ENCODE measurements around the gene KCNH3. TPM values are rescaled to one million over a fixed set of nuclear protein-coding genes. Genes with fewer than 3 reads are reported as not detected.

The KCNH3 gene
- total and polyA plus RNA-seq, 8 donors: 0.25 to 0.61 (median 0.49) TPM; not detected in 4

DNA sequence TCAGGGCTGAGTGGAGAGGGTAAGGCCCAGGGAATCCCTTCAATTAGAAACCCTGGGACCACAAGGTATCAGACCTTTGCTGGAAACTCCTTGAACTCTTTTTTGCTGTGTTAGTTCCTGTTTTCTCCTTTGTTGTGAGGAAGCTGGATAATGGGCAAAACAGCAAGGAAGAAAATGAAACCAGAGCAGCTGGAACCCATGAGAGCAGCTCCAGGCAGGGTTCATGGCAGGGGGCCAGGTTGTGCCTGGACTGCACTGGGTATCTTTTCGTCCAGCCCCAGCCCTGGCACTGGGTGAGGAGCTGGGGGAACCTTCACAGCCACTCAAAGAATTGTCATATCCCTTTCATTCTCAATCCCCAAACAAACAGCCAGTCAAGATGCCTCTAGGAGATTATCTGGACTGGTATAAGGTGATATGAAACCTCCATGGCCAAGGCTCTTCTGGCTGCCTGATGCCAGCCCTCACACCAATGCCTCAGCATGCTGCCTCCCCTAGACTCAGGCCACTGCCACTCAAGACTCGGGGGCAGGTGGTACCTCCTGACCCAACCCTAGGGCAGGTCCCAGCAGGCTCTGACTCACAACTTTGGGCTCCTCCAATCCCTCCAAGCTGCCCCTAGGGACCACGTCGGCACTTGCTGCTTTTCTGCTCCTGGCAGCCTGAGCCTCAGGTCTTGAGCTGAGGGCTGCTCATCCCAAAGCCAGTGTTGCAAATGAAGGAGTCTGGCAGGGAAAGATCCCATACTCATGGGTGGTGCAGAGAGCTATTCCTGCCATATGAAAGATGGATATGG lies 50.1 kb downstream of the KCNH3 start:
- WGBS, 5 donors: 72 to 79% (median 75%) methylated on average over 3 to 4 of the region's 4 CpGs

DNA sequence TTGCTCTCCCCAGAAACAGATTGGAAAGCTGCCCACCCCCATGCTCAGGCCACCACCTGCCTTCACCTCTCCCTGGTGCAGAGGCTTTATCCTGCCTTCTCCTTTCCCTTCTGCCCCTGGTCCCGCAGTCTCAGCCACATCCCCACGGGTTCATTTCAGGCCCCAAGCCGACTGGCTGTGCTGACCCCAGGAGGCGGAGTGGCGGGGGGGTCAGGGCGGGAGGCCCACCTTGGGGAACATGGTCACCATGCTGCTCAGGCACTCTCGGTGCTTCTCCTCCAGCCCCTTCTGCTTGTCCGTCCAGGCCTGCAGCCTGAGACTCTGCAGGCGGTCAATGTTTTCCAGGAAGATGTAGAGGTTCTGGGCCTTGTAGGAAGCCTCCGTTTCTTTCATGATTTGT lies 59.7 kb downstream of the KCNH3 start:
- Histone ChIP-seq H3K27me3 (no peaks in the 10 kb centered on the region), H3K27ac (no peak overlapping the region), H3K9me3 (no peaks in the 10 kb centered on the region), H3K4me3 (no peak overlapping the region), H3K4me1 (no peaks in the 10 kb centered on the region), H3K36me3 (peaks cover 0 to 15% (median 2%) of the 10 kb centered on the region in 4 donors)
- intact Hi-C loops (cut with DNase I; ENCODE audit: low total_unique reads): no loop called here
- WGBS, 5 donors: 83 to 88% (median 84%) methylated on average over 9 to 10 of the region's 10 CpGs
- TF ChIP-seq POLR2AphosphoS5 (IDR thresholded peaks at IDR 0.05): no peak
- TF ChIP-seq, protein P1, sequence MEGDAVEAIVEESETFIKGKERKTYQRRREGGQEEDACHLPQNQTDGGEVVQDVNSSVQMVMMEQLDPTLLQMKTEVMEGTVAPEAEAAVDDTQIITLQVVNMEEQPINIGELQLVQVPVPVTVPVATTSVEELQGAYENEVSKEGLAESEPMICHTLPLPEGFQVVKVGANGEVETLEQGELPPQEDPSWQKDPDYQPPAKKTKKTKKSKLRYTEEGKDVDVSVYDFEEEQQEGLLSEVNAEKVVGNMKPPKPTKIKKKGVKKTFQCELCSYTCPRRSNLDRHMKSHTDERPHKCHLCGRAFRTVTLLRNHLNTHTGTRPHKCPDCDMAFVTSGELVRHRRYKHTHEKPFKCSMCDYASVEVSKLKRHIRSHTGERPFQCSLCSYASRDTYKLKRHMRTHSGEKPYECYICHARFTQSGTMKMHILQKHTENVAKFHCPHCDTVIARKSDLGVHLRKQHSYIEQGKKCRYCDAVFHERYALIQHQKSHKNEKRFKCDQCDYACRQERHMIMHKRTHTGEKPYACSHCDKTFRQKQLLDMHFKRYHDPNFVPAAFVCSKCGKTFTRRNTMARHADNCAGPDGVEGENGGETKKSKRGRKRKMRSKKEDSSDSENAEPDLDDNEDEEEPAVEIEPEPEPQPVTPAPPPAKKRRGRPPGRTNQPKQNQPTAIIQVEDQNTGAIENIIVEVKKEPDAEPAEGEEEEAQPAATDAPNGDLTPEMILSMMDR (IDR thresholded peaks at IDR 0.05): no peak
- TF ChIP-seq EP300 (IDR thresholded peaks at IDR 0.05): no peak
- TF ChIP-seq POLR2A (IDR thresholded peaks at IDR 0.05): no peak
- DNase-seq: no peak

More for the DNA sequence above, 50.1 kb downstream of the KCNH3 start:
- intact Hi-C loops (cut with DNase I; ENCODE audit: low total_unique reads): no loop called here
- H3K27me3 ChIP-seq: no peaks in the 10 kb centered on the region
- no peak overlapping the region for H3K27ac ChIP-seq
- H3K36me3 ChIP-seq: peaks cover 0 to 20% (median 11%) of the 10 kb centered on the region in 4 donors
- peaks cover 0 to 7% (median 3%) of the 10 kb centered on the region in 4 donors for H3K4me1 ChIP-seq
- no peak for DNase-seq
- H3K4me3 ChIP-seq: no peak overlapping the region
- TF ChIP-seq, protein P1 (IDR thresholded peaks at IDR 0.05): no peak
- TF ChIP-seq POLR2AphosphoS5 (IDR thresholded peaks at IDR 0.05) (no peak), EP300 (IDR thresholded peaks at IDR 0.05) (no peak), POLR2A (IDR thresholded peaks at IDR 0.05) (no peak)
- H3K9me3 ChIP-seq: no peaks in the 10 kb centered on the region

- TF ChIP-seq POLR2AphosphoS5 (IDR thresholded peaks at IDR 0.05) (no peak), EP300 (IDR thresholded peaks at IDR 0.05) (no peak), POLR2A (IDR thresholded peaks at IDR 0.05) (no peak)
- TF ChIP-seq, protein P1 (IDR thresholded peaks at IDR 0.05): no peak
- Histone ChIP-seq H3K4me3 (no peak overlapping the region), H3K4me1 (no peaks in the 10 kb centered on the region), H3K27ac (no peak overlapping the region), H3K27me3 (no peaks in the 10 kb centered on the region), H3K36me3 (peaks cover 0 to 15% (median 2%) of the 10 kb centered on the region in 4 donors), H3K9me3 (no peaks in the 10 kb centered on the region)
- intact Hi-C loops (cut with DNase I; ENCODE audit: low total_unique reads): no loop called here
- no peak for DNase-seq
- 91 to 97% (median 95%) methylated on average over 8 of the region's 8 CpGs for WGBS, 5 donors
Measured at GRCh38 chr12:49599961-49600360, 61.1 kb downstream of the KCNH3 start.

DNA sequence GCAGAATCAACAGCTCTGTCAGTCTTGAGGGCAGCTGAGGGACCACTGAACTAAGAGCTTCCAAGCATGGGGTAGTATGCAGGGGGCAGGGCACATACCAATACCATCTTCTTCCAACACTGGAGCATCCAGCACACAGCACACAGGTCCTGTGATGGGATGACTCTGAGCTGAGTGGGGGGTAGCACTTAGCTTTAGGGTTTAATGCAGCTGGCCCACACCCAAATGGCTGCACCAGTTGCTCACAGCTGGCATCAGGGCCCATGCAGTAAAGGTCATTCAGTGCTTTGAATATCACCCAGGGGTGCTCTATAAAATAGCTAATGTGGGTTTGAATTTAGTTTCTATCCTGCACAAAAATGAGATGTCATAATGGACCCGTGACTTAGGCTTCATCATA lies 64.9 kb downstream of the KCNH3 start:
- no peak for TF ChIP-seq POLR2AphosphoS5 (IDR thresholded peaks at IDR 0.05)
- TF ChIP-seq EP300 (IDR thresholded peaks at IDR 0.05): no peak
- TF ChIP-seq POLR2A (IDR thresholded peaks at IDR 0.05): no peak
- TF ChIP-seq, protein P1 (IDR thresholded peaks at IDR 0.05): no peak
- Histone ChIP-seq H3K4me1 (no peaks in the 10 kb centered on the region), H3K27ac (no peak overlapping the region), H3K36me3 (peaks cover 0 to 15% (median 2%) of the 10 kb centered on the region in 4 donors), H3K9me3 (no peaks in the 10 kb centered on the region), H3K4me3 (no peak overlapping the region), H3K27me3 (no peaks in the 10 kb centered on the region)
- intact Hi-C loops (cut with DNase I; ENCODE audit: low total_unique reads): no loop called here
- 77 to 91% (median 80%) methylated on average over 1 of the region's 1 CpG for WGBS, 5 donors
- no peak for DNase-seq

All from stomach (tissue), 9 donors.